ENCODE data around the gene SHISA6. TPM values are rescaled to one million over a fixed set of nuclear protein-coding genes. Genes with fewer than 3 reads are reported as not detected.

SHISA6 gene
- polyA plus RNA-seq, 1 donor from 2014 or later = 1.8 TPM

GRCh38 chr17:11285946-11286345, 44.9 kb downstream of the SHISA6 start:
- no peak overlapping the region for H3K9ac ChIP-seq (ENCODE audit: low read length)
- TF ChIP-seq EZH2 (IDR thresholded peaks at IDR 0.05; ENCODE audit: borderline replicate concordance, insufficient read depth, low read length, poor library complexity, severe bottlenecking) = no peak

GRCh38 chr17:11287791-11288190, 46.8 kb downstream of the SHISA6 start:
- H2AFZ ChIP-seq (ENCODE audit: low read depth, low read length) = no peak overlapping the region
- H3K27ac ChIP-seq (ENCODE audit: low read length) = no peak overlapping the region
- H3K9me3 ChIP-seq (ENCODE audit: low read length) = no peaks in the 10 kb centered on the region
- no peaks in the 10 kb centered on the region for H4K20me1 ChIP-seq (ENCODE audit: insufficient read depth)
- TF ChIP-seq CTCF (IDR thresholded peaks at IDR 0.05; ENCODE audit: poor library complexity, severe bottlenecking) (no peak), EZH2 (IDR thresholded peaks at IDR 0.05; ENCODE audit: borderline replicate concordance, insufficient read depth, low read length, poor library complexity, severe bottlenecking) (no peak), RAD21 (conservative IDR thresholded peaks at IDR 0.05) (no peak), SMC3 (conservative IDR thresholded peaks at IDR 0.05; ENCODE audit: poor library complexity) (no peak), REST (IDR thresholded peaks at IDR 0.05; ENCODE audit: borderline replicate concordance) (no peak), TAF1 (IDR thresholded peaks at IDR 0.05; ENCODE audit: low read depth) (no peak), POLR2AphosphoS5 (IDR thresholded peaks at IDR 0.05) (no peak), EP300 (conservative IDR thresholded peaks at IDR 0.05; ENCODE audit: poor library complexity, severe bottlenecking) (no peak), MXI1 (conservative IDR thresholded peaks at IDR 0.05; ENCODE audit: poor library complexity, severe bottlenecking) (no peak)
- no peak overlapping the region for H3K4me3 ChIP-seq (ENCODE audit: low read length)
- no peak overlapping the region for H3K9ac ChIP-seq (ENCODE audit: low read length)
- H3F3A ChIP-seq (ENCODE audit: insufficient read depth, low read length, poor library complexity, severe bottlenecking) = no peaks in the 10 kb centered on the region
- no peaks in the 10 kb centered on the region for H3K9me2 ChIP-seq (ENCODE audit: insufficient read depth, low read length)
- H3K36me3 ChIP-seq (ENCODE audit: insufficient read depth, low read length) = no peaks in the 10 kb centered on the region
- H3K4me2 ChIP-seq (ENCODE audit: low read length) = no peak overlapping the region
- no peaks in the 10 kb centered on the region for H3K27me3 ChIP-seq (ENCODE audit: insufficient read depth, low read depth, low read length)
- no peaks in the 10 kb centered on the region for H3K79me2 ChIP-seq (replicated peaks; ENCODE audit: insufficient read depth, low read length)

More at GRCh38 chr17:11285946-11286345, 44.9 kb downstream of the SHISA6 start:
- no peaks in the 10 kb centered on the region for H3K9me3 ChIP-seq (ENCODE audit: low read length)
- no peaks in the 10 kb centered on the region for H3K36me3 ChIP-seq (ENCODE audit: insufficient read depth, low read length)
- H3K79me2 ChIP-seq (replicated peaks; ENCODE audit: insufficient read depth, low read length) = no peaks in the 10 kb centered on the region
- H3K27me3 ChIP-seq (ENCODE audit: insufficient read depth, low read depth, low read length) = no peaks in the 10 kb centered on the region
- no peak overlapping the region for H3K4me2 ChIP-seq (ENCODE audit: low read length)
- no peak overlapping the region for H3K27ac ChIP-seq (ENCODE audit: low read length)
- H3F3A ChIP-seq (ENCODE audit: insufficient read depth, low read length, poor library complexity, severe bottlenecking) = no peaks in the 10 kb centered on the region
- H3K4me3 ChIP-seq (ENCODE audit: low read length) = no peak overlapping the region
- H2AFZ ChIP-seq (ENCODE audit: low read depth, low read length) = no peak overlapping the region
- no peaks in the 10 kb centered on the region for H3K9me2 ChIP-seq (ENCODE audit: insufficient read depth, low read length)
- H4K20me1 ChIP-seq (ENCODE audit: insufficient read depth) = no peaks in the 10 kb centered on the region

- H3K9me2 ChIP-seq (ENCODE audit: insufficient read depth, low read length) = no peaks in the 10 kb centered on the region
- no peaks in the 10 kb centered on the region for H4K20me1 ChIP-seq (ENCODE audit: insufficient read depth)
- TF ChIP-seq EZH2 (IDR thresholded peaks at IDR 0.05; ENCODE audit: borderline replicate concordance, insufficient read depth, low read length, poor library complexity, severe bottlenecking) = no peak
- TF ChIP-seq CTCF (IDR thresholded peaks at IDR 0.05; ENCODE audit: poor library complexity, severe bottlenecking) = no peak
- no peak for TF ChIP-seq SMC3 (conservative IDR thresholded peaks at IDR 0.05; ENCODE audit: poor library complexity)
- no peak for TF ChIP-seq TAF1 (IDR thresholded peaks at IDR 0.05; ENCODE audit: low read depth)
- TF ChIP-seq EP300 (conservative IDR thresholded peaks at IDR 0.05; ENCODE audit: poor library complexity, severe bottlenecking) = no peak
- TF ChIP-seq REST (IDR thresholded peaks at IDR 0.05; ENCODE audit: borderline replicate concordance) = no peak
- TF ChIP-seq POLR2AphosphoS5 (IDR thresholded peaks at IDR 0.05) = no peak
- no peak for TF ChIP-seq MXI1 (conservative IDR thresholded peaks at IDR 0.05; ENCODE audit: poor library complexity, severe bottlenecking)
- TF ChIP-seq RAD21 (conservative IDR thresholded peaks at IDR 0.05) = no peak
- H3K9ac ChIP-seq (ENCODE audit: low read length) = no peak overlapping the region
- no peak overlapping the region for H2AFZ ChIP-seq (ENCODE audit: low read depth, low read length)
- H3K36me3 ChIP-seq (ENCODE audit: insufficient read depth, low read length) = no peaks in the 10 kb centered on the region
- no peak overlapping the region for H3K27ac ChIP-seq (ENCODE audit: low read length)
- no peaks in the 10 kb centered on the region for H3K9me3 ChIP-seq (ENCODE audit: low read length)
- no peaks in the 10 kb centered on the region for H3F3A ChIP-seq (ENCODE audit: insufficient read depth, low read length, poor library complexity, severe bottlenecking)
- H3K79me2 ChIP-seq (replicated peaks; ENCODE audit: insufficient read depth, low read length) = no peaks in the 10 kb centered on the region
- H3K4me2 ChIP-seq (ENCODE audit: low read length) = no peak overlapping the region
- H3K27me3 ChIP-seq (ENCODE audit: insufficient read depth, low read depth, low read length) = no peaks in the 10 kb centered on the region
- H3K4me3 ChIP-seq (ENCODE audit: low read length) = no peak overlapping the region
Measured at GRCh38 chr17:11290814-11291213, 49.8 kb downstream of the SHISA6 start.
